ENCODE results near the gene IFI6.
"Not testable (repeated sequence)": the region's sequence is repeated elsewhere in the genome, so short reads cannot be mapped to it uniquely, and the experiment has no call there.

IFI6 gene

GRCh38 chr1:27633298-27633610 lies 38.7 kb downstream of the IFI6 start:
- no peak for TF ChIP-seq CTCF (conservative IDR thresholded peaks at IDR 0.05; ENCODE audit: control insufficient read depth, insufficient read depth, low read depth, low read length)
- no peak overlapping the region for H3K4me3 ChIP-seq (ENCODE audit: control insufficient read depth, low read depth, low read length)
- no peak for DNase-seq (ENCODE audit: low read depth)

GRCh38 chr1:27632387-27633297 lies 39.4 kb downstream of the IFI6 start:
- TF ChIP-seq CTCF (conservative IDR thresholded peaks at IDR 0.05; ENCODE audit: control insufficient read depth, insufficient read depth, low read depth, low read length) = no peak
- no peak overlapping the region for H3K4me3 ChIP-seq (ENCODE audit: control insufficient read depth, low read depth, low read length)
- DNase-seq (ENCODE audit: low read depth) = no peak

- TF ChIP-seq CTCF (conservative IDR thresholded peaks at IDR 0.05; ENCODE audit: control insufficient read depth, insufficient read depth, low read depth, low read length) = no peak
- H3K4me3 ChIP-seq (ENCODE audit: control insufficient read depth, low read depth, low read length) = no peak overlapping the region
- DNase-seq (ENCODE audit: low read depth) = no peak
These were observed 41.0 kb downstream of the IFI6 start for GRCh38 chr1:27630859-27631491.

DNA sequence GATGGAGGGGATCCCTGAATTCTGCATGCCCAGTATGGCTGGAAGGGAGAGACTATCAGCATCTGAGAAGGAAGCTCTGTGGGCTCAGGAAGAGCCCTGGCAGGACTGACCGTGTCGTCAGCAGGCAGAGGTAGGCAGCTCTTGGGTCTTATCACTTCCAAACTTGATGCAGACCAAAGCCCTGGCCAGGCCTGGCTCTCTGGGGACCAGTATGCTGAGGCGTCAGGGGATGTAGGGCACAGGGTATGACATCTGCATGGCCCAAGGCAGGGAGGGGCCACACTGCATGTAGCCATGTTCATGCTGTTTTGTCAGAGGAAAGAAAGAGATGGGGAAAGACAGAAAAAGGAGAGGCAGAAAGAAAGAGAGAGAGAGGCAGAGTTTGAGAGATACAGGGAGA lies 43.3 kb downstream of the IFI6 start:
- no peak overlapping the region for H3K4me3 ChIP-seq (ENCODE audit: control insufficient read depth, low read depth, low read length)
- no peak for TF ChIP-seq CTCF (conservative IDR thresholded peaks at IDR 0.05; ENCODE audit: control insufficient read depth, insufficient read depth, low read depth, low read length)
- DNase-seq (ENCODE audit: low read depth) = no peak

- H3K4me3 ChIP-seq (ENCODE audit: control insufficient read depth, low read depth, low read length) = not testable (repeated sequence)
- peak; percentile 30 for DNase-seq (ENCODE audit: low read depth)
These were observed 44.3 kb downstream of the IFI6 start for GRCh38 chr1:27627733-27628132.

DNA sequence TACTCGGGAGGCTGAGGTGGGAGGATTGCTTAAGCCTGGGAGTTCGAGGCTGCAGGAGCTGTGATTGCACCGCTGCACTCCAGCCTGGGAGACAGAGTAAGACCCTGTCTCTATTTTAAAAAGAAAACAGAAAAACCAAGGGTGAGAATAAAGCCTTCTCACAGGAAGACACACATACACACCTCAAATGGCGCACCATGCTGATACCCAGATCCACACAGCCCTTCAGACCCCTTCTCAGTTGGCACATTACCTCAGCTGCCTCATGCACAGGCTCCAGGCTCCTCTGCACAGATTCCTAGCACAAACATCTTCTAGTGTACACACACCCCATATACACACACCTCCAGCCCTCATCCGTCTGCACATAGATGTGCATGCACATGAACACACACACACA lies 44.9 kb downstream of the IFI6 start:
- no peak for DNase-seq (ENCODE audit: low read depth)
- TF ChIP-seq CTCF (conservative IDR thresholded peaks at IDR 0.05; ENCODE audit: control insufficient read depth, insufficient read depth, low read depth, low read length) = no peak
- no peak overlapping the region for H3K4me3 ChIP-seq (ENCODE audit: control insufficient read depth, low read depth, low read length)

Measured in fibroblast of mammary gland (primary cell).